Measurements from ENCODE around the gene MARCHF11. TPM values are rescaled to one million over a fixed set of nuclear protein-coding genes. Genes with fewer than 3 reads are reported as not detected.

MARCHF11 gene
- polyA plus RNA-seq, 3 donors = not detected

DNA sequence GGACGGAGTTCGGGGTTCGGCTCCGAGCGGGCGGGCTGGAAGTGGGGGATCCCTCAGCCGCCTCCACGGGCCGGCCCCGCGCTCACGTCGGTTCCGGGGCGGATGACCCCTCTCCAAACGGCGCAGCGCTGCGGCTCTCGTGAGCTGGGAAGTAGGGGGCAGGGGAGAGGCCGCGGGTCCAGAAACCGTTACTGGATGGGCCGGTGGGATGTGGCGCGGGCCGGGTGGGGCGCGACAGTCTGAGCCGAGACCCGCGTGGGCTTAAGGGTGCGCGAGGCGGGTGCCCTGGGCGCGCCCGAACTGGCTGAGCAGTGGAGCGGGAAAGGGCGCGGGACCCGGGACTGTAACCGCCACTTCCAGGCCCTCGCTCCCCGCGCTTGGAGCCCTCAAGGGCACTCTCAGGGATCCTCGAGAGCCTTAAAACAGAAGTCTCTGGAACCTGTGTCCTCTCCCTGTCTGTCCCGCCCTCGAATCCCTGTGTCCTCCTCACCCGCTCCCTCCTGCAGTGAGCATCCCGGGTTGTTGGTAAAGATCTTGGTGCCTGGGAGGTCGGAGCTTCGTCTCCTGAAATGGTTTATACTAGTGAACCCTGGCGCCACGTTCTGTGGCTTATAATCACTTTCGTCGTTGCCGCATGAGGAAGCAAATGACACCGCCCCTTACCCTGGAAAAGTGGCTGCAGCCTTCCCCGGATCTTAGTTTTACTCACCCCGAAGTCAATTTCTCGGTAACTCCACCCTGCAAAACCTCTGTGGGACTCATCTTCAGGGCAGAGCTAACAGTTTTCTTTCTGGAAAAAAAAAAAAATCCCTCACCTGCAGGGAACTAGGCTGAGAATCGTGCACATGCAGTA is 571 bp upstream of the MARCHF11 start:
- no peaks in the 10 kb centered on the region for H3K79me2 ChIP-seq (ENCODE audit: insufficient read depth, low read length)
- peaks cover 0 to 4% of the 10 kb centered on the region in 2 donors for H3K9me3 ChIP-seq (replicated peaks in 1 of 2; ENCODE audit: control insufficient read depth in 1 of 2, insufficient read depth in 1 of 2, low read length in 2 of 2)
- Mint-ChIP-seq H3K27ac (no peak overlapping the region), H3K4me1 (no peaks in the 10 kb centered on the region), H3K4me3 (peak overlapping the region in 1 of 2 donors; percentile 76), H3K9me3 (peaks cover 0 to 13% (median 6%) of the 10 kb centered on the region in 7 donors), H3K36me3 (peaks cover 0 to 1% of the 10 kb centered on the region in 2 donors), H3K27me3 (ENCODE audit: low read depth in 3 of 3) (peaks cover 29 to 40% (median 39%) of the 10 kb centered on the region in 3 donors)
- no peak overlapping the region for H3K4me3 ChIP-seq (replicated peaks in 1 of 3; ENCODE audit: low read depth in 2 of 3, low read length in 3 of 3)
- no peak overlapping the region for H3K9ac ChIP-seq (ENCODE audit: insufficient read depth, low read length, poor library complexity, severe bottlenecking)
- no peaks in the 10 kb centered on the region for H3K36me3 ChIP-seq (replicated peaks in 1 of 2; ENCODE audit: control insufficient read depth in 1 of 2, insufficient read depth in 2 of 2, low read length in 2 of 2)
- H3K27me3 ChIP-seq (ENCODE audit: control insufficient read depth in 2 of 2, insufficient read depth in 2 of 2, low read length in 2 of 2) = peaks cover 20 to 42% of the 10 kb centered on the region in 2 donors
- DNase-seq = no peak
- no peaks in the 10 kb centered on the region for H3K4me1 ChIP-seq (ENCODE audit: control insufficient read depth in 1 of 2, insufficient read depth in 2 of 2, low read length in 2 of 2)
- H4K20me1 ChIP-seq (ENCODE audit: insufficient read depth, low read length) = no peaks in the 10 kb centered on the region
- H3K27ac ChIP-seq (ENCODE audit: low read depth in 1 of 2, low read length in 2 of 2) = no peak overlapping the region
- H2AFZ ChIP-seq (ENCODE audit: insufficient read depth, low read depth, low read length, poor library complexity, severe bottlenecking) = no peak overlapping the region
- H3K4me2 ChIP-seq (replicated peaks; ENCODE audit: extremely low read depth, low read length, poor library complexity, severe bottlenecking) = no peak overlapping the region
- TF ChIP-seq, protein P1, sequence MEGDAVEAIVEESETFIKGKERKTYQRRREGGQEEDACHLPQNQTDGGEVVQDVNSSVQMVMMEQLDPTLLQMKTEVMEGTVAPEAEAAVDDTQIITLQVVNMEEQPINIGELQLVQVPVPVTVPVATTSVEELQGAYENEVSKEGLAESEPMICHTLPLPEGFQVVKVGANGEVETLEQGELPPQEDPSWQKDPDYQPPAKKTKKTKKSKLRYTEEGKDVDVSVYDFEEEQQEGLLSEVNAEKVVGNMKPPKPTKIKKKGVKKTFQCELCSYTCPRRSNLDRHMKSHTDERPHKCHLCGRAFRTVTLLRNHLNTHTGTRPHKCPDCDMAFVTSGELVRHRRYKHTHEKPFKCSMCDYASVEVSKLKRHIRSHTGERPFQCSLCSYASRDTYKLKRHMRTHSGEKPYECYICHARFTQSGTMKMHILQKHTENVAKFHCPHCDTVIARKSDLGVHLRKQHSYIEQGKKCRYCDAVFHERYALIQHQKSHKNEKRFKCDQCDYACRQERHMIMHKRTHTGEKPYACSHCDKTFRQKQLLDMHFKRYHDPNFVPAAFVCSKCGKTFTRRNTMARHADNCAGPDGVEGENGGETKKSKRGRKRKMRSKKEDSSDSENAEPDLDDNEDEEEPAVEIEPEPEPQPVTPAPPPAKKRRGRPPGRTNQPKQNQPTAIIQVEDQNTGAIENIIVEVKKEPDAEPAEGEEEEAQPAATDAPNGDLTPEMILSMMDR (IDR thresholded peaks at IDR 0.05) = no peak
- WGBS (ENCODE audit: insufficient coverage) = 4% methylated on average over 58 of the region's 63 CpGs
- intact Hi-C loops (cut with micrococcal nuclease) = no loop called here

DNA sequence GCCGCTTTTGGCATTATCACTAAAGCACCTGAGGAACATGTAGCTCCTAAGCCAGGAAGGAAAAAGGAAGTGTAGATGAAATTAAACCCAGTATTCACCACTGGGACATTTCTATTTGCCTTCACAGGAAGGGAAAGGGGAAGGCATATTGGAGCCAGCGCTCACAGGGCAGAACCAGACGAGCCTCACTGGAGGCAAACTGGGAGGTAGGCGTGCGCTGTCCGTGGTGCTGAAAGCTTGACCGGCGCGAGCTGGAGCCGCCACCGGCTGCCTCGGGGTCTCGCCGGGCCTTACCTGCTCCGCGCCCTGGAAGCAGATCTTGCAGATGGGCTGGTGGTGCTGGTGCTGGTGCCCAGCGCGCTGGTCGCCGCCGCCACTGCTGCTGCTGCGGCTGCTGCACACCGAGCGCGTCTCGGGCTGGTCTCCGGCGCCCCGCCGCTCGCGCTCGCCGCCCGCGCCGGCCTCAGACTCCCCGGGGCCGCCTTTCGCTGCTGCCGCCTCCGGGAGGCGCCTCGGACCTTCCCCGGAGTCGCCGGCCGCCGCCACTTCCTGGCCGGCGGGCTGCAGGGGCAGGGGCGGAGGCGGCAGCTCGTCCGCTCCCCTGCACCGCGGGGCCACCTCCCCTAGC is 732 bp downstream of the MARCHF11 start:
- Mint-ChIP-seq H3K4me3 (peak overlapping the region in 1 of 2 donors; percentile 66), H3K27ac (no peak overlapping the region), H3K36me3 (peaks cover 0 to 1% of the 10 kb centered on the region in 2 donors), H3K4me1 (no peaks in the 10 kb centered on the region), H3K9me3 (peaks cover 0 to 13% (median 6%) of the 10 kb centered on the region in 7 donors), H3K27me3 (ENCODE audit: low read depth in 3 of 3) (peaks cover 29 to 39% (median 38%) of the 10 kb centered on the region in 3 donors)
- Histone ChIP-seq H3K27me3 (ENCODE audit: control insufficient read depth in 2 of 2, insufficient read depth in 2 of 2, low read length in 2 of 2) (peaks cover 20 to 42% of the 10 kb centered on the region in 2 donors), H3K4me2 (replicated peaks; ENCODE audit: extremely low read depth, low read length, poor library complexity, severe bottlenecking) (no peak overlapping the region), H2AFZ (ENCODE audit: insufficient read depth, low read depth, low read length, poor library complexity, severe bottlenecking) (no peak overlapping the region), H3K4me3 (replicated peaks in 1 of 3; ENCODE audit: low read depth in 2 of 3, low read length in 3 of 3) (no peak overlapping the region), H4K20me1 (ENCODE audit: insufficient read depth, low read length) (no peaks in the 10 kb centered on the region), H3K36me3 (replicated peaks in 1 of 2; ENCODE audit: control insufficient read depth in 1 of 2, insufficient read depth in 2 of 2, low read length in 2 of 2) (no peaks in the 10 kb centered on the region), H3K9me3 (replicated peaks in 1 of 2; ENCODE audit: control insufficient read depth in 1 of 2, insufficient read depth in 1 of 2, low read length in 2 of 2) (peaks cover 0 to 4% of the 10 kb centered on the region in 2 donors), H3K4me1 (ENCODE audit: control insufficient read depth in 1 of 2, insufficient read depth in 2 of 2, low read length in 2 of 2) (no peaks in the 10 kb centered on the region), H3K79me2 (ENCODE audit: insufficient read depth, low read length) (no peaks in the 10 kb centered on the region), H3K9ac (ENCODE audit: insufficient read depth, low read length, poor library complexity, severe bottlenecking) (no peak overlapping the region), H3K27ac (ENCODE audit: low read depth in 1 of 2, low read length in 2 of 2) (no peak overlapping the region)
- DNase-seq = no peak
- intact Hi-C loops (cut with micrococcal nuclease) = no loop called here
- TF ChIP-seq, protein P1 (IDR thresholded peaks at IDR 0.05) = no peak
- 6% methylated on average over 56 of the region's 57 CpGs for WGBS (ENCODE audit: insufficient coverage)
